Endodermal cell (in vitro differentiated cells): ENCODE results near the gene ADK. TPM values are rescaled to one million over a fixed set of nuclear protein-coding genes. Genes with fewer than 3 reads are reported as not detected.

Experiments
- DNase-seq: peaks from one replicate; pipeline ENCODE4 v3.0.0-alpha.2; 2017
- H3K27ac ChIP-seq: 2 replicates; pipeline ENCODE4 v1.5.1; 2013; ENCODE audit warnings: mild to moderate bottlenecking, low read depth, low read length, moderate library complexity
- H3K27me3 ChIP-seq: 2 replicates; pipeline ENCODE4 v1.6.1; 2013; ENCODE audit warnings: mild to moderate bottlenecking, low read length, moderate library complexity; ENCODE audit not compliant: insufficient read depth, control insufficient read depth, poor library complexity, severe bottlenecking
- H3K36me3 ChIP-seq: 2 replicates; pipeline ENCODE4 v1.7.0; 2013; ENCODE audit warnings: mild to moderate bottlenecking, low read length, moderate library complexity; ENCODE audit not compliant: control insufficient read depth, insufficient read depth
- H3K4me1 ChIP-seq: one replicate; pipeline ENCODE4 v1.7.0; 2013; ENCODE audit warnings: low read length; ENCODE audit not compliant: control insufficient read depth, insufficient read depth
- H3K4me3 ChIP-seq: 2 replicates; pipeline ENCODE4 v1.5.1; 2013; ENCODE audit warnings: mild to moderate bottlenecking, low read length, moderate library complexity
- H3K9ac ChIP-seq: 2 replicates; pipeline ENCODE4 v1.6.1; 2013; ENCODE audit warnings: mild to moderate bottlenecking, low read length, moderate library complexity; ENCODE audit not compliant: poor library complexity, severe bottlenecking; ENCODE audit errors: extremely low read depth
- H3K9me3 ChIP-seq: 2 replicates; pipeline ENCODE4 v1.6.1; 2013; ENCODE audit warnings: mild to moderate bottlenecking, low read length, moderate library complexity; ENCODE audit not compliant: control insufficient read depth
- H3K27ac Mint-ChIP-seq: 2 replicates; pipeline ENCODE4 v1.8.0; 2020; ENCODE audit warnings: mixed read lengths
- H3K27me3 Mint-ChIP-seq: 2 replicates; pipeline ENCODE4 v1.8.0; 2021; ENCODE audit warnings: mild to moderate bottlenecking, mixed read lengths; ENCODE audit not compliant: insufficient read depth
- H3K36me3 Mint-ChIP-seq: 2 replicates; pipeline ENCODE4 v1.8.0; 2020; ENCODE audit warnings: low read depth, mixed read lengths
- H3K4me1 Mint-ChIP-seq: 2 replicates; pipeline ENCODE4 v1.8.0; 2020; ENCODE audit warnings: mixed read lengths
- H3K4me3 Mint-ChIP-seq: 2 replicates; pipeline ENCODE4 v1.8.0; 2020; ENCODE audit warnings: mild to moderate bottlenecking, moderate library complexity, mixed read lengths
- H3K9me3 Mint-ChIP-seq: 2 replicates; pipeline ENCODE4 v1.8.0; 2020; ENCODE audit warnings: mild to moderate bottlenecking, mixed read lengths
- CTCF ChIP-seq: fragments of 200-600 bp; sonication (generic); conservative IDR thresholded peaks from 2 replicates; pipeline ENCODE4 v1.5.0; 2021; ENCODE audit warnings: antibody characterized with exemption, mild to moderate bottlenecking
- WGBS, 2 experiments: methylation state at CpG; one replicate each; pipeline versions ENCODE4 v1.1.5 to v1.1.7; 2013; ENCODE audit warnings: missing lambda C conversion rate in 2 of 2, mixed read lengths in 1 of 2; ENCODE audit not compliant: insufficient coverage in 1 of 2, insufficient read length in 1 of 2; 5-methylcytosine and 5-hydroxymethylcytosine counted together
- total RNA-seq, 2 donors: library from RNA; stranded (reverse); fragmentation: NEBNext Ultra II Directional in 1 of 2; extraction: Animal tissue kit (Norgen Biotek cat#: 25700) in 1 of 2; gene quantifications; 2 replicates in 1 of 2; 3 replicates in 1 of 2; pipeline ENCODE4 v1.2.1, GENCODE V29; 2021

ADK gene
- total RNA-seq, 2 donors from 2014 or later, result 23.6 to 36.7 TPM

DNA sequence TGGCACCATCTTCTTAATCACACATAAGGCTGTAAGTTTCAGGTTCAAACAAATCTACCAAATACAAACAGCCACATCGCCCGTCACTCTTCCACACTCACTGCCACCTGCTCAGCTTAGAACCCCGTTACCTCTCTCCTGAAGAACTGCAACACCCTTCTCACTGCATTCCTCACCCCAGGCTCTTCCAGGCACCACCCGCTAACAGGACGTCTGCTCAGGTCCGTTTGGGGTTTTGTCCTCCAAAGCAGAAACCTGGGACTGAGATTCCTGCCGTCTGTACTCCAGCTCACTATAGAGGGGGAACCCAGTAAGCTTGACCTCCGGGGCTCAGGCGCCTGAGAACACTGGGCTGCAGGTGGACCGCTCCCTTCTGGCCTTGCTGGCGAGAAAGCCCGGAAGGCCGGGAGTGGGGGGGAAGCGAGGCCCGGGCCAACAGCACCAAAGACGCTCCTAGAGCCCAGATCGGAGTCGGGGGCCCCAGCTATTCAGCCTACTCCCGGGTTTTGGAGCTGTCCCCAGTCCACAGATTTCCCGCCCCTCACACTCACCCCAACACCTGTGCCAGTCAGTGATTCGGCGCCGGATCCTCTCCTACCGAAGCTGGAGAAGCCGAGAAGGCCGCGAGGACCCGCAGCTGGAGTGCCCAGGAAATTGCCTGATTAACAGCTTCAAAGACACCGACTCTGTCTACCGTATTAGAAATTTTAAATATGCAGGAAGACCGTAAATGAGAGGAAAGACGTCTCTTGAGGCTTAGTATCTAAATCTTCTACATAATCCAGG is 624 bp upstream of the ADK start, which contains the start of gene AP3M1:
AP3M1 (minus strand) TSS at position 625 of the 786 bp plus-strand sequence. CDS start 12,449 bp downstream, outside the sequence.
- H3K4me1 ChIP-seq, result no peaks in the 10 kb centered on the region
- no peaks in the 10 kb centered on the region for H3K27me3 ChIP-seq
- no peak for TF ChIP-seq CTCF
- WGBS, 2 experiments, result 0% methylated on average over 8 to 32 of the region's 32 CpGs
- peak within 1 kb of the TSS; percentile 88 for H3K9ac ChIP-seq
- DNase-seq, result peak; percentile 94
- peaks cover 16% of the 10 kb centered on the region for H3K36me3 ChIP-seq
- no peaks in the 10 kb centered on the region for H3K9me3 Mint-ChIP-seq
- H3K27ac Mint-ChIP-seq, result no peak within 1 kb of the TSS
- peak within 1 kb of the TSS; percentile 98 for H3K27ac ChIP-seq
- no peaks in the 10 kb centered on the region for H3K9me3 ChIP-seq
- peak within 1 kb of the TSS; percentile 99 for H3K4me3 ChIP-seq
- no peak within 1 kb of the TSS for H3K4me3 Mint-ChIP-seq
- peaks cover 15% of the 10 kb centered on the region for H3K4me1 Mint-ChIP-seq
- peaks cover 11% of the 10 kb centered on the region for H3K36me3 Mint-ChIP-seq
- H3K27me3 Mint-ChIP-seq, result no peaks in the 10 kb centered on the region

DNA sequence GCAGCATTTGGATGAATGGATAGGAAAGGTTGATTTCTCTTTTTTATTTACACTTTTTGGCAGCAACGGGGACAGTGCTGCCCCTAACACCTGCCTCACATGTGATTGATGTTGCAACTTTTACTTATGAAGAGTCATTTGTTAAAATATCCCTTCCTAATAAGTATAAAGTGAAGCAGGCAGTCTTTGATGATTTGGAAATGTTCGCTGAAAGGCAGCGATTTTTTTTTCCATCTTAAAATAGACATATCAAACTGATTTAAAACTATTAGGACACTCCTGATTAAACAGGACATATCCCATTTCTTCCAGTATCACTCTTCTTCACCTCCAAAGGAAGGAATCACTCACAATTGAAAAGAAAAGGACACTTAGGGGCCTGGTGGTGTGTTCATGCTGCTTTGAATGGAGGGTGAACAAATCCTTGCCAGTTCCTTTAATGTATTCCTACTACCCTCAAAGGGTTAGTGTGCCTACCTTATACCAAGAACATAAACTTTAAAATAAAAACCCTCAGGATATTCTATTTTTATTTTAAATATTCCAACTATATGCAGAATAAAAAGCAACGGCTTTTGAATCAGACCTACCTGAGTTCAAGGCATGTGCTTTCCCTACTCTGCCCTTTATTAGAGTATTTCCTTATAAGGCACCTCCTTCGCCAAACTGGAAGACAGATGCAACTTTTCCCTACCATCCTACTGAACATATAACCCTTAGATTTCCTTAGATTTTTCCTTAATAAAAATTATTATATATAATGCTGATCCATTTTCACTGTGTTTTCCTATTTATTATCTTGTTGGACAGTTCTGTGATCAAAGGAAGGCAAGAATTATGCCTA is 1.1 kb downstream of the ADK start:
- peaks cover 15% of the 10 kb centered on the region for H3K4me1 Mint-ChIP-seq
- Histone ChIP-seq H3K9ac (peak overlapping the region; percentile 88), H3K4me3 (peak overlapping the region; percentile 99), H3K9me3 (no peaks in the 10 kb centered on the region), H3K36me3 (peaks cover 4% of the 10 kb centered on the region), H3K27me3 (no peaks in the 10 kb centered on the region), H3K4me1 (no peaks in the 10 kb centered on the region), H3K27ac (no peak overlapping the region)
- H3K27me3 Mint-ChIP-seq, result no peaks in the 10 kb centered on the region
- DNase-seq, result no peak
- TF ChIP-seq CTCF, result no peak
- H3K9me3 Mint-ChIP-seq, result no peaks in the 10 kb centered on the region
- H3K4me3 Mint-ChIP-seq, result no peak overlapping the region
- H3K36me3 Mint-ChIP-seq, result peaks cover 7% of the 10 kb centered on the region
- 17 to 26% methylated on average over 3 to 5 of the region's 5 CpGs for WGBS, 2 experiments
- no peak overlapping the region for H3K27ac Mint-ChIP-seq

DNA sequence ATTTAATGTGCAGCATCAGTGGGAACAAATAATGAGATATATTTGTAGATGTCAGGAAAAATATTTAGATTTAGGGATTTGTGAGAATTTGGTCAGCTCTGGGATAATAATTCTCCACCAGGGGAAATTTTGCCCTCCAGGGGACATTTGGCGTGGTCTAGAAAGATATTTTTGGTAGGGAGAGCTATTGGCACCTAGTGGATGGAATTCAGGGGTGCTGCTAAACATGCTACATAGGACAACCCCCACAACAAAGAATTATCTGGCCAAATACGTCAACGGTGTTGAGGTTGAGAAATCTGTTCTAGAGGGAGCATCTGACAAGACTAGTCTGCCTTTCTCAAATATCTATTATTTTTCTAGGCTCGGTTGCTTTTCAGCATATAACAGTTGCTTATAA is 2.1 kb downstream of the ADK start:
- H3K27ac ChIP-seq, result no peak overlapping the region
- H3K4me3 Mint-ChIP-seq, result no peak overlapping the region
- no peak overlapping the region for H3K27ac Mint-ChIP-seq
- 84 to 100% methylated on average over 3 to 4 of the region's 4 CpGs for WGBS, 2 experiments
- peaks cover under 1% of the 10 kb centered on the region for H3K36me3 ChIP-seq
- no peaks in the 10 kb centered on the region for H3K27me3 ChIP-seq
- peak; percentile 72 for TF ChIP-seq CTCF
- H3K36me3 Mint-ChIP-seq, result peaks cover under 1% of the 10 kb centered on the region
- no peaks in the 10 kb centered on the region for H3K9me3 ChIP-seq
- no peaks in the 10 kb centered on the region for H3K27me3 Mint-ChIP-seq
- H3K4me1 ChIP-seq, result no peaks in the 10 kb centered on the region
- no peak overlapping the region for H3K9ac ChIP-seq
- no peak for DNase-seq
- H3K4me3 ChIP-seq, result peak overlapping the region; percentile 99
- H3K4me1 Mint-ChIP-seq, result peaks cover 15% of the 10 kb centered on the region
- H3K9me3 Mint-ChIP-seq, result no peaks in the 10 kb centered on the region
